ENCODE measurements around the gene PRR7.

PRR7 gene

GRCh38 chr5:177498013-177498787 lies 51.6 kb downstream of the PRR7 start:
- H3K27ac ChIP-seq (ENCODE audit: low read depth, low read length): no peak overlapping the region

GRCh38 chr5:177499842-177500241 lies 53.2 kb downstream of the PRR7 start:
- Histone ChIP-seq H4K20me1 (ENCODE audit: control insufficient read depth, insufficient read depth, low read depth, low read length) (peaks cover 13% of the 10 kb centered on the region; the same call in 1 of the 2 replicates), H3K4me3 (ENCODE audit: low read length) (no peak overlapping the region), H3K4me1 (ENCODE audit: control insufficient read depth, low read length) (peaks cover 71% of the 10 kb centered on the region), H3K79me2 (ENCODE audit: control insufficient read depth, low read length) (peaks cover 4% of the 10 kb centered on the region; the same call in 1 of the 2 replicates), H3K4me2 (ENCODE audit: low read length) (no peak overlapping the region), H3K9me3 (ENCODE audit: control insufficient read depth, insufficient read depth, low read length) (no peaks in the 10 kb centered on the region), H3K27ac (ENCODE audit: low read depth, low read length) (no peak overlapping the region), H3K36me3 (ENCODE audit: control insufficient read depth, low read length) (peaks cover 36% of the 10 kb centered on the region), H3K27me3 (ENCODE audit: control insufficient read depth, low read length) (peaks cover 18% of the 10 kb centered on the region), H3K9me2 (replicated peaks; ENCODE audit: control insufficient read depth, low read length) (no peaks in the 10 kb centered on the region), H3F3A (ENCODE audit: control insufficient read depth, insufficient read depth) (peaks cover 29% of the 10 kb centered on the region)
- TF ChIP-seq CTCF (IDR thresholded peaks at IDR 0.05; ENCODE audit: low read depth, low read length, poor library complexity, severe bottlenecking) (no peak), EZH2phosphoT487 (IDR thresholded peaks at IDR 0.05; ENCODE audit: borderline replicate concordance, low read length) (no peak)

More at GRCh38 chr5:177498013-177498787, 51.6 kb downstream of the PRR7 start:
- TF ChIP-seq EZH2phosphoT487 (IDR thresholded peaks at IDR 0.05; ENCODE audit: borderline replicate concordance, low read length) (no peak), CTCF (IDR thresholded peaks at IDR 0.05; ENCODE audit: low read depth, low read length, poor library complexity, severe bottlenecking) (no peak)
- Histone ChIP-seq H3K9me3 (ENCODE audit: control insufficient read depth, insufficient read depth, low read length) (no peaks in the 10 kb centered on the region), H3F3A (ENCODE audit: control insufficient read depth, insufficient read depth) (peaks cover 28% of the 10 kb centered on the region), H3K4me2 (ENCODE audit: low read length) (peak overlapping the region; percentile 71), H3K4me1 (ENCODE audit: control insufficient read depth, low read length) (peaks cover 67% of the 10 kb centered on the region), H3K36me3 (ENCODE audit: control insufficient read depth, low read length) (peaks cover 20% of the 10 kb centered on the region), H3K4me3 (ENCODE audit: low read length) (peak overlapping the region; percentile 82), H3K79me2 (ENCODE audit: control insufficient read depth, low read length) (peaks cover 4% of the 10 kb centered on the region; the same call in 1 of the 2 replicates), H3K9me2 (replicated peaks; ENCODE audit: control insufficient read depth, low read length) (no peaks in the 10 kb centered on the region), H3K27me3 (ENCODE audit: control insufficient read depth, low read length) (peaks cover 18% of the 10 kb centered on the region), H4K20me1 (ENCODE audit: control insufficient read depth, insufficient read depth, low read depth, low read length) (peaks cover 8% of the 10 kb centered on the region; the same call in 1 of the 2 replicates)

- Histone ChIP-seq H3K4me1 (ENCODE audit: control insufficient read depth, low read length) (peaks cover 69% of the 10 kb centered on the region), H3K4me2 (ENCODE audit: low read length) (no peak overlapping the region), H3K79me2 (ENCODE audit: control insufficient read depth, low read length) (peaks cover 4% of the 10 kb centered on the region), H3K36me3 (ENCODE audit: control insufficient read depth, low read length) (peaks cover 44% of the 10 kb centered on the region), H3K27me3 (ENCODE audit: control insufficient read depth, low read length) (peaks cover 18% of the 10 kb centered on the region), H3K9me3 (ENCODE audit: control insufficient read depth, insufficient read depth, low read length) (no peaks in the 10 kb centered on the region), H3K27ac (ENCODE audit: low read depth, low read length) (peak overlapping the region; percentile 83), H4K20me1 (ENCODE audit: control insufficient read depth, insufficient read depth, low read depth, low read length) (peaks cover 13% of the 10 kb centered on the region; the same call in 1 of the 2 replicates), H3K9me2 (replicated peaks; ENCODE audit: control insufficient read depth, low read length) (no peaks in the 10 kb centered on the region), H3F3A (ENCODE audit: control insufficient read depth, insufficient read depth) (peaks cover 29% of the 10 kb centered on the region), H3K4me3 (ENCODE audit: low read length) (no peak overlapping the region)
- peak; percentile 98 for TF ChIP-seq CTCF (IDR thresholded peaks at IDR 0.05; ENCODE audit: low read depth, low read length, poor library complexity, severe bottlenecking)
- no peak for TF ChIP-seq EZH2phosphoT487 (IDR thresholded peaks at IDR 0.05; ENCODE audit: borderline replicate concordance, low read length)
Observed at GRCh38 chr5:177500685-177501522, 54.3 kb downstream of the PRR7 start.

All from DOHH2 (cell line).